GM19324 (cell line): ENCODE results near the gene MPPED1.

Source experiments
- ATAC-seq: cut with Tn5 transposase; IDR thresholded peaks from one replicate; pipeline ENCODE4 v1.9.1; 2021; ENCODE audit warnings: mild to moderate bottlenecking, moderate library complexity; ENCODE audit not compliant: unreplicated experiment, low FRiP score

MPPED1 gene

DNA sequence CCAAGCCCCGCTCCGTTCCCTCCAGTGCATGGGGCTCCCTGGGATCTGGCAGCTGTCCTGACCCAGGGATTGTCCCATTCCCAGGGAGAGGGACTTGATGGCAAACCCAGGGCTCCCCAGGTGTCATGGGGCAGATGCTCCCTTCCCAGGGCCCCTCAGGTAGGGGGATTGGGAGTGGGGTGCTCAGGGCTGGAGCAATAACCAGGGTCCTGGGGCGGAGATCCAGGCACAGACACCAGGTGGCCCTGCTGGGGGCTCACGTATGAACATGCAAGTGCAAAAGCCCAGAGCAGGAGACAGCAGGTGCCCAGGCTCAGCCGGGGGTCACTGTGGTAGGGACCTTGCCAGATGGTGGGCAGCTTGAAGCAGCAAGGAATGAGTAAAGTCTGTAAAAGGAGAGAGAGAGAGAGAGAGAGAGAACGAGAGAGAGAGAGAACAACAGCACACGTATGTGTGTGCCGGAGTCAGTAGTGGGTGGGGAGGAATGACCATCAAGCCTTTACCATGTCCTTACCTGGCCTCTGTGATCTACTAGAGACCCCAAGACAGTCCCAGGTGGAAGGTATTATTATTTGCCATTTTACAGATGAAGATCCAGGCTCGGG is 19.3 kb upstream of the MPPED1 start:
- ATAC-seq, result no peak

DNA sequence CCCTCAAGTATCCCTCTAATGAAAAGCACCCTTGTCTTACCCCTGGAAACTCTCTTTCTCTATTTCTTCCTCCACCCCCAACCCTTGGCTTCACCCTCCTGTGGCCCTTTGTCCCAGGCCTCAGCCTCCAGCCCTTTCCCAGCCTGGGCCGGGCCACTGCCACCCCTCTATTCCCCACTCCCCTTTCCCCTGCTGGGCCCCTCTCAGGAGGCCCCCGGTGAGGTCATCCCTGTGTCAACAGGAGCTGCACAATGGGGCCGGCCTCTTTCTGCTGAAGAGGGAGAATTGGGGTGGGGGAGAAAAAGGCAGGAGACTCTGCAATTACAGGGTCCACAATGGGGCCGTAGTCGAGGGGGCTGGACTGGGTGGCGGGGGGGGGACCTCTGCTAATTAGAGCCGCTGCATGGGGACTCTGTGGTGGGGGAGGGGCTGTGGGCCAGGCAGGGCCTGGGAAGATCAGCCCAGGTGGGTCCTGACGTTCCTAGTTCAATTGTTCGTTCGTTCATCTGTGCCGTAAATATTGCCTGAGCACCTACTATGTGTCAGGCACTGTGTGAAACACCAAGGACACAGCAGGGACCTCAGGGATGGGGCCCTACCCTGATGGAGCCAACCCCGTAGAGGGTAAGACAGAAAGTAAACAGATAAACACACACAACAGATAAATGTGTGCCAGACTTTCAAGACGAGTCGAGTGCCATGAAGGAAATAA is 18.5 kb upstream of the MPPED1 start:
- ATAC-seq, result no peak

DNA sequence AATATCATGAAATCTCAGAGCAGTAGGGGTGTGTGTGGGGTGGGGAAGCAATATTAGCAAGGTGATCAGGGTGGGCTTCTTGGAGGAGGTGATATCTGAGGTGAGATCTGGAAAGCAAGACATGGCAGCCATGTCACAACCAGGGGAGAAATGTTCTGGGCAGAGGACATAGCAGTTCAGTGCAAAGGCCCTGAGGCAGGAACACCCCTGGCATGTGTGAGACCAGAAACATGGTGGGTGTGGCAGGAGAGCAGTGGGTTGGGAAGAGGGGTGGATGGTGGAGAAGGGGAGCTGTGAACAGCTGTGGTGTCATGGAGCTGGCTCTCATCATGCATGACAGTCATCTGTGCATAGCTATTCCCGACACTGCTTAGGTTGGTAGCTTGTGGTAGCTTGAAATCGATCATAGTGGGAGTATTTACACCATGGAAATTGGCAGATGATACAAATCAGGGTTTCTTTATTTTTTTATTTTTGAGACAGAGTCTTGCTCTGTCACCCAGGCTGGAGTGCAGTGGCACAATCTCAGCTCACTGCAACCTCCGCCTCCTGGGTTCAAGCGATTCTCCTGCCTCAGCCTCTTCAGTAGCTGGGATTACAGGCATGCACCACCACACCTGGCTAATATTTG is 17.9 kb upstream of the MPPED1 start:
- no peak for ATAC-seq

DNA sequence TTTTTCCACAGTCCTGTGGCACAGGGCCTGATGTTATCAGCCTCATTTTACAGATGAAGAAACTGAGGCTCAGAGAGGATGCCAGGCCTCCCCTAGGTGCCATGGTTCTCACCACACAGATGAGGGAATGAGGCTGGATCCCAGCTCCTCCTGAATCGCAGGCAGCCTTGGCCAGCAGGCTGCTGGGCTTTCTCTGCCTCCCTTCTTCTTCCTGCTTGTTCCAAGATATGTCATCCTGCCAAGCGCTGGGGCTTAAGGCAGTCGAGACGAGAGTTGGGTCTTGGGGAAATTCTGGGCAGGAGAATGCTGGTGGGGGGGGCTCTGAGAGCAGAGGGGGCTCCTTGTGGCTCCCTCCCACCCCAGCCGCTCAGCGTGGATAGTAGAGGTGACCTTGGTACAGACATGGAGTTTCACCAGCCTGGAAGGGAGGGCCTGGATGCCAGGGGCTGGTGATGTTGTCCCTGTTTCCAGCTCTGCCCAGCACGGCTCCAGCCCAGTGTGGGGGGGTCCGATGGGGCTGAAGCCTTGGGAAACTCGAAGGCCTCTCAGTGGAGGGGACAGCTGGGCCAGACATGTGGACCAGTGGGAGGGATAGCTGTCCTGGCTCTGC is 16.6 kb upstream of the MPPED1 start:
- ATAC-seq, result no peak

DNA sequence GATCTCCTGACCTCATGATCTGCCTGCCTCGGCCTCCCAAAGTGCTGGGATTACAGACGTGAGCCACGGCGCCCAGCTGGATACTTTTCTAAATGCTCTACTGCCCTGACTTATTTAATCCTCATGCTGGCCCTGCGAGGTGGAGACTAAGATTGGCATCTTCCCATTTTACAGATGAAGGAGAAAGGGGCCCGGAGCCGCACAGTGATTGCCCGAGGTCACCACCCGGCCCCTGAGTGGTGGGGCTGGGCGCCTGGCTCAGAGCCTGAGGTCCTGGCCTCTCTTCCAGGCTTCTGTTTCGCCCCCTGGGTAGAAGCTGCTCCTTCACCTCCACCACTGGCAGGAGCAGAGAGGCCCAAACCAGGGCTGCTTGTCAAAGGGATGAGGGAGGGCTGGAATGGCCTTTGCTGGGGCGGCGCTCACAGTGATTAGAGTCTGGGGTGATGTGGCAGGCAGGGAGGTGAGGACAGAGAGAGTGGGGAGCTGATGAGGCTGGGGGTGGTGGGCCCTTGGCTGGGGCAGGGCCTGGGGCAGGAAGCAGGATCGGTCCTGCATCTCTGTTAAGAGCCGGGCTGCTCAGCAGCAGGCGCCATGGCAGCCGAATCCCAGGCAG is 15.4 kb upstream of the MPPED1 start:
- ATAC-seq, result no peak

DNA sequence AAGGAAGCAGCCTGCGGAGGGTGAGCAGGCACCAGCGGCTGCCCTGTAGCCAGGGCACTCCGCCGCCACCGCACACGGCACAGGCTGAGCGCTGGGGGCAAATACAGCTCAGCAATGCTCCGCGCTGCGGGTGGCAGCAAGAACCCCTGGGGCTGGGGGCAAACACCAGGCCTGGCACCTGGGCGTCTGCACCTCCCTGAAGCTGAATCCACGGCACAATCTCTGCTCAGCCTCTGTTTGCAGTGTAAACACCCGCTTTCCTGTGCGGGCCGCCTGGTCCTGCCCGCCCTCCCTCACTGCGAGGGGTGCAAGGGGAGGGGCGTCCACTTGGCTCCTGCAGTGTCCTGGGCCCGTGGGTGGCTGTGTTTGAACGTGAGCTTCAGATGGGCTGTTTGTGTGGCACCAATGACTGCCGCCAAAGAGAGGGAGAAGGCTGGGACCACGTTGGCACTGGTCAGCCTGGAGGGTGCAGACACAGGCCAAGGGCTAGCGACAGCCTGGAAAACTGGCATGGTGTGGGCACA is 14.8 kb upstream of the MPPED1 start:
- no peak for ATAC-seq

DNA sequence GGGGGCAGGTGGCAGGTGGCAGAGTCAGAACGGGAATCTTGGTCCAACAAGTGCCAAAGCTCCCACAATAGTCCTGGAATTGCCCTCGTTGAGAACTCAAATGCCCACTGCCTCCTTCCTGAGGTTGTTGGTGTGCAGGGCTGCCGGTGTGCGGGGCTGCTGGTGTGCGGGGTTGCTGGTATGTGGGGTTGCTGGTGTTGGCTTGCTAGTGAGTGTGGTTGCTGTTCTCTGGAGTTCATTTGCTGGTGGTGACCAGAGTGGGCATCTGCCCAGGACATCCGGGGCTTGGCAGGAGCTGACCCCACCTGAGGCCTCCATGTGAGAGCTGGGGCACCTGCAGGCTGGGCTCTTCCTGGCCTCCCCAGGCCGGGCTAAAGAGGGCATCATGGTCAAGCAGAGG is 14.0 kb upstream of the MPPED1 start:
- ATAC-seq, result no peak

DNA sequence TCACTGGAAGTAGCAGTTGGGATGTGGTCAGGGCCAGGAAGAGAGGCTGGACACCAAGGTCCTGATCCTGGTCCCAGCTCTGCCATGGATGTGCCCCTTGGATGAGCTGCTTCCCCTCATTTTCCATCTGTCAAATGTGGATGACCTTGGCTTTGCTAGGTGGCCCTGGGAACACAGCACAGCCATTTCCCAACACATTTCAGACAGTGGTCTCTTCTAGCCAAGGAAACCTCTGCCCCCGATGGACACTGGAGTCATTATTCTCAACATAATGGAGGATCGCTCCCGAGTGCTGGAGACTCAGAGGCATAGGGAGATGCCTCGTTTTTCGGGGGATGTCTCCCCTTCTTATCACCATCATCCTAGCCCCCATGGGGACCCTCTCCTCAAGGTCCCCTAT is 13.6 kb upstream of the MPPED1 start:
- no peak for ATAC-seq

DNA sequence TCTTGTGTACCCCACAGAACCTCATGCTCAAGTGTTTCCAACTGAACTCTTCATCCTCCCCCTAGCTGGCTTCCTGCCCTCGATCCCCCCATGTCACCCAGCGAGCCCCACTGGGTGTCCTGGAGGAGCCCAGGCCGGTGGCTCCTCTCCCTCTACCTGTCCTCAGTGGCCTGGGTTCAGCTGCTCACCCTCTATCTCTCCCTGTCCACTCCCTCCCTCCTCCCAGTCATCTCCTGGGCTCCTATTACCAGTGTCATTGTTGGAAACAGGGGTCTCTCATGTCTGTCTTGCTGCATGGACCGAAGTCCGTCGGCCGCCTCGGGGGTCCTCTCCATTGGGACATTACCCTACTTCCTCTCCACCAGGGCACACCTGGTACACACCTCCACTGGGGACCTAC is 12.9 kb upstream of the MPPED1 start:
- ATAC-seq, result no peak

DNA sequence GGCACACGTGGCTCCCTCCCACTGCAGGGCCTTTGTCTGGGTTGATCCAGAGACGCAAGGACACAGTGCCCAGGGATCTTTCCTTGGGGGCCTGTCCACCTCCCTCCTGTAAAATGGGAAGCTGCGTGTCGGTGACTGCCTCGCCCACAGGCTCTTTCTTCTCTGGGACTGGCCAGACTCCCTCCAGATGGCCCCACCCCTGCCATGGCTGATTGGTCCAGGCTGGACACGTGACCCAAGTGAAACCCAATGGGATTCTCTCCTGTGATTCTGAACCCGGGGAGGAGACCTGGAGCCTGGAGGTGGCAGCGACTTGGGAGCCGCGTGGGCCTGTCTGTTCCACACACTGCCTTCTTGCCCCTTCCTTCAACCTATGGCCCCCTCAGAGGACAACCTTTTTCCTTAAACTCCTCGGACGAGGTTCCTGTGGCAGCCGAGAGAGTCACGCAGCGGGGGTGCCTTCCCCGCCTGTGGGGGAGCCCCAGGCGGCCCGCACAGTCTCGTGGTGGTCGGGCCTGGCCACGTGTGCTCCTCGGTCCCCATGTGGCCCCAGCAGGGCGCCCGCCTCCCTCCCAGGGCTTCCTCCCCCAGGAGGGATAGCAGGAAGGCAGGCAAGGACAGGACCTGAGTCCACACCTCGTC is 12.4 kb upstream of the MPPED1 start:
- ATAC-seq, result no peak

DNA sequence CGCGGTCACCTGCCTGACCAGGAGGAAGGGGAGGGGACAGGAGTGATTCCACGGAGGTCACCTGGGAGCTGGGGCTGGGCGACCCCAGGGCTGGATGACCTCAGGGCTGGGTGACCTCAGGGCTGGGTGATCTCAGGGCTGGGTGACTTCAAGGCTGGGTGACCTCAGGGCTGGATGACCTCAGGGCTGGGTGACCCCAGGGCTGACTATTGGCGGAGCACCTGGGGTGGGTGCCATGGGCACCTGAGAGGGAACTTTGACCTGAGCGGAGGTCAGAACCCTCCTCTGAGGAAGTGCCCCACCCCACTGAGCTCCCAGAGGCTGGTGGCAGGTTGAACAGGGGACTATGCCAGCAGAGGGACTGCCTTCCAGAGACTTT is 11.8 kb upstream of the MPPED1 start:
- ATAC-seq, result no peak

DNA sequence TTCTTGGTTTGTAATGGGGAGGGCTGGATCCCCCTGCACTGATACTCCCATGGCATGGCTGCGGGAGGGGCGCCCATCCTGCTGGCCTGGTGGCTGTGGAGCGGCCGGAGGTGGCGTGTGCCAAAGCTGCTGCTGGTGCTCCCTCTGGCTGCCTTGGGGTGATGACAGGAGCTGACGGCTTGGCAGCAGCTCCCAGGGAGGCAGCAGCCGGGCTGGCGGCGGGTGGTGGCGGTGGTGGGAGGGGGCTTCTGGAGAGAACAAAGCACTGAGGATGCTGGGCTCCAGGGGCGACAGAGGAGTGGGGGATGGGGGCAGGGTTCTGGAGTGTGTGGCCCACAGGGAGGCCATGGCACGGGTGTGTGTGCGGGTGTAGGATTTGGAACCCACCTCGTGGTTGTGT is 11.4 kb upstream of the MPPED1 start:
- ATAC-seq, result no peak

DNA sequence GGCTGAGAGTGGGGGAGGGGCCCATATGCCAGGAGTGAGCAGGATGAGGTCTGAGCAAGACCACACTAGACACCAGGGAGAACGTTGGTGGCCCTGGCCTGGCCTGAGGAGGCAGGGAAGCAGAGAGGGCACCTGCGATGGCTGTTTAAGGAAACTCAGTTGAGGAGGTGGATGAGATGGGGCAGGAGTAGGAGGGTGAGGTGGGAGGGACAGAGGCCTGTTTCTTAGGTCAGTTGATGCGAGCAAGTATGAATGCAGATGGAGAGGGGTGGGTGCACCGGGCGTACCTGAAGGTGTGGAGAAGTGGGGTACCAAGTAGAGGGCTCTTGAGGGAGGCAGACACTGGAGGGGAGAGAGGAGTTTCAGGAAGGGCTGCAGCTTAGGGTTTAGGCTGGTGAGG is 10.6 kb upstream of the MPPED1 start:
- ATAC-seq, result no peak

DNA sequence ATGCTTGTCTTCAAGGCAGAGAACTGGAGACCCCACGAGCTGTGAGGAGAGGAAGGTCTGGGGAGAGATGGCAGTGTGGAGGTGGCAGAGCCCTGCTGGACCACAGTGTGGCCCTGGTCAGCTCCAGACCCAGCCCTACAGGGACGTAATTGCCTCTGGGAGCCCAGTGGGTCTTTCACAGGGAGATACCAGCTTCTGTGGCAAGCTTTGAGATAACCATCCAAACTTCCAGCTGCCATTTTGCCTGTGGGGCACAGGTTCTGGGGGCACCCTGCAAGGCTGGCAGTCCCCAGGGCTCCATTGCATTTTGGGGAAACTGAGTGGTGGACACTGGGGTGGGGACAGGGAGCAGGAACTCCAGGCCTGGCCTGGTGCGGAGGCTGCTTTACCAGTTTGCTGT is 10.2 kb upstream of the MPPED1 start:
- no peak for ATAC-seq

DNA sequence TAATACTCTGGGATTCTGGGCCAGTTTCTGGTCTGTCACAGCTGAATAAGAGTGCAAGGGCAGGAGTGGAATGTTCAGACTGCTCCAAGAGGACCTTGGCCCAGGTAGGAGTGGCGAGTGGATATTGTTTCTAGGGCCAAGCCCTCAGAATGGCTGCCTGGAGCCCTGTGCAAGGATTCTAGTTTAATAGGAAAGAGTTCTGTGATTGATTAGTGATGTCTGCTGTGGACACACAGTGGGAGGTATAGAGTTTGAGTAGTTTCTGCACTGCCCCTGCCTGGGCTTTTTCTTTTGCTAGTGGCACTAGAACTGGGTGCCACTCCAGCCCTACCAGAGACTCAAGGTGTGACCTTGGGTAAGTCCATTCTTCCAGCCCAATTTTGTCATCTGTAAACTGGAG is 9.7 kb upstream of the MPPED1 start:
- ATAC-seq, result no peak

DNA sequence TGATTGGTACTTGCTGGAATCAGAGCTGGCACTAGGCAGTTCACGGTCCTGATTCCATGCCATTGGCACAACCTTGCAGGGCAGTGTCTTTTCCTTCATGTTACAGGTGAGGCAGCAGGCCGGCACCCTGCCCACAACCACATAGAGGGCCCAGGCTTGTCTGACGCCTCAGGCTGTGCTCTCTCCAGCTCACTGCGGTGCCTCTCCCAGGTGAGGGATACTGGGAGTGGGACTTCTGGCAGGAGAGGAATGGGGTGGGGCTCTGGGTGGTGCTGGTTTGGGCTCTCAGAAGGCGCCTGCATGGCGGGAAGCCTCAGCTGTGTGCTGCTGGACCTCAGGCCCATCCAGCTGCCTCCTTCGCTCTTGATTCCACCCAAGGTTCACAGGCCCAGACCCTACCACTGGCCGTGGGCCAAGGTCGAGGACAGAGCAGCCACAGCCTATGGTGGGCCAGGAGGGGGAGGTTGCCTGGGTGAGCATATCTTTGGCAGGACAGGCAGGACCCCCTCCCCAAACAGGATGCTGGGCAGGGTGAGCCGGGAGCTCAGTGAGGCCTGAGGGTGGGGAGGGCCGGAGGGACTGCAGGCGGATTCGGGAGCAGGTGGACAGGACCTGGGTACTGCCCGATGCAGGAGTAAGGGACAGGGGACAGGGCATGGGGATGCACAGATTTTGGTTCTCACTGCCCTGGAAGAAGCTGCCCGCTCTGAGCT is 7.0 kb upstream of the MPPED1 start:
- ATAC-seq, result no peak

DNA sequence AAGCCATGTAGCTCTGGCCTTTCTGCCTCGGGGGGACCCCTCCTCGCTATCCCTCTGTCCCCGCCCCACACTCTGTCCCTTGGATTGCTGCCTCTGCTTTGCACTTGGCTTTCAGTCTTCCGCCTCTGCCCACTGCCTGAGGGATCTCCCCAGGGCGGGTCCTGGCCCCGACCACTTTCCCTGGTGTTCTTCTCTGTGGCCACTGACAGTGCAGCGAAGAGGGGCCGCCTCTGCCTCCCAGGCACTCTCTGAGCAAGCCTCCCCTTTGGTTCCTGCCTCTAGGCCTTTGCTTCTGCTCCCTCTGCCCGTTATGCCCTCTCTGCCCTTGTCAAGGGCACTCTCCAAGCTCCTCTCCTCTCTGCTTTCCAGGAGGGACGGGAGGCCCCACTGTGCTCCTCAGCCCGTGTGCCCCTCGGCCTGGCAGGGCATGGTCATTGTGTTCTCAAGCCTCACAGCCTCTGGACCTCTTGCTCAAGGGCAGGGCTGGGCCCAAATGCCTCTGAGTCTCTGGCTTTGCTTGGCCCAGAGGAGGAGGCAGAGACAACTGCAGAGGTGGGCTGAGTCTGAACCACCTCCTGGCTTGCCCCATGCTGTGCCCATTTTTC is 5.5 kb upstream of the MPPED1 start:
- ATAC-seq, result no peak

DNA sequence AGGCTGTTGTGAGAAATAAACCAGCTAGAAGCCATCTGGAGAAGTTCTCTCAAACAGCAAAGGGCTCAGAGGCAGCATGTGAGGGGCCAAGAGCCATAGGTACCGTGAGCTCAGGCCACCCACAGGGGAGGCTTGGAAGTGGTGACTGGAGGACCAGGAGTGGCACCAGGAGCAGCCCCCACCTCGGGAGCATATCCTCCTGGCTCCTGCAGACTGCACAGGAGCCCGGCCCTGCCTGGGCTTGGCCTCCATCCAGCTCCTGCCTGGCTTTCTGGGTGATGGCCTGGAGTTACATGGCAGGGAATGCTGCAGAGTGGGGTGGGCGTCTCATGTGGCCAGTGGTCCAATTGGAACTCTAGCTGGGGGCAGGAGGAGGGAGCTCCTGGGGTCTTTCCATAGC is 4.2 kb upstream of the MPPED1 start:
- ATAC-seq, result no peak

DNA sequence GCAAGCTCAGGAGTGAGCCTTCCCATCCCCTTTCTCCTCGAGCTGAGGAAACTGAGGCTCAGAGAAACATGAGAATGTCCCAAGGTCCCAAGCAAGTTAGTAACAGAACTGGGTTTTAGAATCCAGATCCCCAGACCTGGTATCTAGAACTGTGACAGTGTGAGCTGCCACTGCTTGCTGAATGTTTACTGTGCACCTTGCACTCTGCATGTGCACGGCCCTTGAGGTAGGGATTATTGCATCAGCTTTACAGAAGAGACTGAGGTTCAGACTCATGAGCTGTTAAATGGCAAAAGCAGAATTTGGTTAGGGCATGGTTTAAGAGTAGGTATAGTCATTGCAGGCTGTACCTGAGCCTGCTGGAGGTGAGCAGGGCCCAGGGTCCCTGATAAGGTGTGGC is 3.8 kb upstream of the MPPED1 start:
- ATAC-seq, result no peak

DNA sequence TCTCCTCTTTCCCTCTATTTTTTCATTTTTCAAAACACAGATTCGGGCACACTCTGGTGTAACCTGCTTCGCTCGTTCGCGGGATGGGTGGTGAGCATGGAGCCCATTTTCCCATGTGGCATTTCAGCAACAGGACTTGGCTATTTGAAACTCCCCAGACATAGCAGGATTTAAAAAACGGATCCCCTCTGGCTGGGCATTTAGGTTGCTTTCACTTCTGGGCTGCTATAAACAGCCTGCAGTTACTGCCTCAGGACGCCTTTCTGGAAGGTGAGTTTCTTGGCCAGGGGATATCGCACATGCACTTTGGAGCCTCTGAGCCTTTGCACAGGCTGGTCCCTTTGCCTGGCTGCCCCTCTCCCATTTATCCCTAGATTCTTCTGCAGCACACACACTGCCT is 2.8 kb upstream of the MPPED1 start:
- no peak for ATAC-seq
